ENCODE results near the gene OR13J1. TPM values are rescaled to one million over a fixed set of nuclear protein-coding genes. Genes with fewer than 3 reads are reported as not detected.
A peak's percentile ranks its signal among the peaks of the same experiment; 100 is the strongest.

OR13J1 gene
- polyA plus RNA-seq, 2 of the 4 experiments (the other 2 are of a cell fraction) = not detected

GRCh38 chr9:35906923-35907699, 36.9 kb upstream of the OR13J1 start:
- DNase-seq (ENCODE audit: low read depth in 1 of 2, low spot score in 1 of 2) = peak in 1 of 2 experiments; percentile 46

GRCh38 chr9:35905912-35906679, 35.9 kb upstream of the OR13J1 start, which contains the start of gene HRCT1:
TSS of gene HRCT1 (plus strand) at chr9:35906202. CDS start at chr9:35906288, 86 bp downstream.
- peak; percentile 18 for FAIRE-seq
- Histone ChIP-seq H3K9me3 (no peaks in the 10 kb centered on the region), H3K4me3 (no peak within 1 kb of the TSS), H3K4me1 (peaks cover 58% of the 10 kb centered on the region), H3K4me2 (peak within 1 kb of the TSS; percentile 68), H3K27ac (peak within 1 kb of the TSS; percentile 93 to 99)
- DNase-seq (ENCODE audit: low read depth in 1 of 2, low spot score in 1 of 2) = peak; percentile 50 to 91
- ChIA-PET POLR2A (interaction anchor here (0.5 to 1.7 kb wide), 4 partner anchors 18 to 174 kb away, joined by 3 to 7 read pairs (median 6); partner anchors contain the start of genes CREB3 and TLN1), CTCF (interaction anchor here (1.0 to 13.7 kb wide), 17 partner anchors 10 to 118 kb away, joined by 3 to 243 read pairs (median 5); no protein-coding TSS in a partner anchor)
- WGBS (ENCODE audit: missing lambda C conversion rate) = 52% methylated on average over 23 of the region's 30 CpGs
- TF ChIP-seq MAX (IDR thresholded peaks at IDR 0.05) = peak; percentile 80
- no peak for TF ChIP-seq POLR2AphosphoS2 (conservative IDR thresholded peaks at IDR 0.05; ENCODE audit: low read length)
- TF ChIP-seq ZC3H11A (IDR thresholded peaks at IDR 0.05) = no peak
- TF ChIP-seq SMC3 (IDR thresholded peaks at IDR 0.05) = peak; percentile 13; the same call in 1 of the 3 replicates
- TF ChIP-seq KDM1A (IDR thresholded peaks at IDR 0.05; ENCODE audit: low read depth) = no peak
- TF ChIP-seq BHLHE40 (IDR thresholded peaks at IDR 0.05; ENCODE audit: low read depth, low read length) = no peak
- no peak for TF ChIP-seq BCL3 (IDR thresholded peaks at IDR 0.05)
- TF ChIP-seq E2F6 (IDR thresholded peaks at IDR 0.05; ENCODE audit: borderline replicate concordance, low read depth) = peak; percentile 43; the same call in 1 of the 2 replicates
- TF ChIP-seq CTCF (IDR thresholded peaks at IDR 0.05) = no peak
- TF ChIP-seq JUN (IDR thresholded peaks at IDR 0.05) = peak in 1 of 2 experiments; percentile 51; a peak in 1 of 5 replicates
- no peak for TF ChIP-seq HDAC2 (IDR thresholded peaks at IDR 0.05)
- TF ChIP-seq HES2 (IDR thresholded peaks at IDR 0.05) = no peak
- no peak for TF ChIP-seq RARB (CRISPR knock-in tag; IDR thresholded peaks at IDR 0.05)
- peak; percentile 42 to 69 for ATAC-seq

More at GRCh38 chr9:35906923-35907699, 36.9 kb upstream of the OR13J1 start:
- Histone ChIP-seq H3K4me3 (no peak overlapping the region), H3K27ac (peak overlapping the region; percentile 93 to 99), H3K4me1 (peaks cover 60% of the 10 kb centered on the region), H3K4me2 (peak overlapping the region; percentile 68), H3K9me3 (no peaks in the 10 kb centered on the region)
- ChIA-PET CTCF (interaction anchor here (0.9 to 13.7 kb wide), 12 partner anchors 9 to 179 kb away, joined by 3 to 243 read pairs (median 6); no protein-coding TSS in a partner anchor), POLR2A (interaction anchor here (1.0 to 1.2 kb wide), 2 partner anchors 16 to 151 kb away, joined by 3 to 5 read pairs; no protein-coding TSS in a partner anchor)
- ATAC-seq (peak; percentile 7 to 16; a peak in 4 of 6 replicates), FAIRE-seq (no peak)
- WGBS (ENCODE audit: missing lambda C conversion rate) = 78% methylated on average over 12 of the region's 14 CpGs
- TF ChIP-seq MAX (IDR thresholded peaks at IDR 0.05) = 0 out of 2 replicates have a peak, but pooled peaks have one; percentile 0
- no peak for TF ChIP-seq RAD21 (conservative IDR thresholded peaks at IDR 0.05 in 1 of 2, IDR thresholded peaks at IDR 0.05 in 1 of 2)

Measured in A549 (cell line).